ENCODE results near the gene DIAPH3. TPM values are rescaled to one million over a fixed set of nuclear protein-coding genes. Genes with fewer than 3 reads are reported as not detected.

DIAPH3 gene
- total RNA-seq, 1 experiment from 2014 or later = 11.4 TPM

- no TSS peak for BruUV-seq (replicated peaks)
Measured at GRCh38 chr13:60095300-60095699, 68.4 kb downstream of the DIAPH3 start.

GRCh38 chr13:60094385-60095088 is 69.2 kb downstream of the DIAPH3 start:
- TF ChIP-seq CTCF (IDR thresholded peaks at IDR 0.05; ENCODE audit: unreplicated experiment) = no peak
- Mint-ChIP-seq H3K36me3 (ENCODE audit: insufficient read depth, unreplicated experiment) (no peaks in the 10 kb centered on the region), H3K4me1 (ENCODE audit: low read depth, unreplicated experiment) (no peaks in the 10 kb centered on the region), H3K4me3 (ENCODE audit: low read depth, unreplicated experiment) (no peak overlapping the region), H3K27me3 (ENCODE audit: unreplicated experiment) (no peaks in the 10 kb centered on the region), H3K27ac (ENCODE audit: unreplicated experiment) (no peak overlapping the region), H3K9me3 (ENCODE audit: low read depth, unreplicated experiment) (no peaks in the 10 kb centered on the region)
- intact Hi-C loops (cut with micrococcal nuclease; ENCODE audit: unreplicated experiment) = no loop called here
- DNase-seq = no peak
- CTCF ChIA-PET = no interaction called here
- no TSS peak for BruUV-seq (replicated peaks)

More at GRCh38 chr13:60095300-60095699, 68.4 kb downstream of the DIAPH3 start:
- no peaks in the 10 kb centered on the region for H3K9me3 Mint-ChIP-seq (ENCODE audit: low read depth, unreplicated experiment)
- H3K4me1 Mint-ChIP-seq (ENCODE audit: low read depth, unreplicated experiment) = no peaks in the 10 kb centered on the region
- TF ChIP-seq CTCF (IDR thresholded peaks at IDR 0.05; ENCODE audit: unreplicated experiment) = no peak
- no peaks in the 10 kb centered on the region for H3K36me3 Mint-ChIP-seq (ENCODE audit: insufficient read depth, unreplicated experiment)
- CTCF ChIA-PET = no interaction called here
- H3K27ac Mint-ChIP-seq (ENCODE audit: unreplicated experiment) = no peak overlapping the region
- DNase-seq = no peak
- H3K4me3 Mint-ChIP-seq (ENCODE audit: low read depth, unreplicated experiment) = no peak overlapping the region
- intact Hi-C loops (cut with micrococcal nuclease; ENCODE audit: unreplicated experiment) = no loop called here
- H3K27me3 Mint-ChIP-seq (ENCODE audit: unreplicated experiment) = no peaks in the 10 kb centered on the region

- H3K27me3 Mint-ChIP-seq (ENCODE audit: unreplicated experiment) = no peaks in the 10 kb centered on the region
- no peak overlapping the region for H3K4me3 Mint-ChIP-seq (ENCODE audit: low read depth, unreplicated experiment)
- intact Hi-C loops (cut with micrococcal nuclease; ENCODE audit: unreplicated experiment) = no loop called here
- no peaks in the 10 kb centered on the region for H3K36me3 Mint-ChIP-seq (ENCODE audit: insufficient read depth, unreplicated experiment)
- H3K9me3 Mint-ChIP-seq (ENCODE audit: low read depth, unreplicated experiment) = no peaks in the 10 kb centered on the region
- BruUV-seq (replicated peaks) = no TSS peak
- DNase-seq = no peak
- TF ChIP-seq CTCF (IDR thresholded peaks at IDR 0.05; ENCODE audit: unreplicated experiment) = no peak
- CTCF ChIA-PET = no interaction called here
- no peaks in the 10 kb centered on the region for H3K4me1 Mint-ChIP-seq (ENCODE audit: low read depth, unreplicated experiment)
- H3K27ac Mint-ChIP-seq (ENCODE audit: unreplicated experiment) = peak overlapping the region; percentile 6
Measured at GRCh38 chr13:60093425-60094019, 70.2 kb downstream of the DIAPH3 start.

GRCh38 chr13:60091573-60091972 is 72.2 kb downstream of the DIAPH3 start:
- Mint-ChIP-seq H3K27ac (ENCODE audit: unreplicated experiment) (no peak overlapping the region), H3K4me1 (ENCODE audit: low read depth, unreplicated experiment) (no peaks in the 10 kb centered on the region), H3K9me3 (ENCODE audit: low read depth, unreplicated experiment) (no peaks in the 10 kb centered on the region), H3K4me3 (ENCODE audit: low read depth, unreplicated experiment) (no peak overlapping the region), H3K36me3 (ENCODE audit: insufficient read depth, unreplicated experiment) (no peaks in the 10 kb centered on the region), H3K27me3 (ENCODE audit: unreplicated experiment) (no peaks in the 10 kb centered on the region)
- intact Hi-C loops (cut with micrococcal nuclease; ENCODE audit: unreplicated experiment) = no loop called here
- no peak for TF ChIP-seq CTCF (IDR thresholded peaks at IDR 0.05; ENCODE audit: unreplicated experiment)
- no TSS peak for BruUV-seq (replicated peaks)
- CTCF ChIA-PET = no interaction called here
- DNase-seq = no peak

Data from Calu3 (cell line).